Fibroblast of lung (primary cell): Measurements from ENCODE around the gene KRT78.

Experiments
- CTCF ChIP-seq, 2 donors: IDR thresholded peaks in 1 of 2; conservative IDR thresholded peaks in 1 of 2; 1 replicate in 1 of 2; 2 replicates in 1 of 2; pipeline ENCODE4 v1.5.1; 2011 to 2012; ENCODE audit warnings: low read length in 2 of 2, control low read depth in 1 of 2, inconsistent platforms in 1 of 2, low read depth in 1 of 2, mild to moderate bottlenecking in 1 of 2
- EZH2 ChIP-seq: IDR thresholded peaks from 2 replicates; pipeline ENCODE4 v1.5.1; 2012; ENCODE audit warnings: low read length, control low read depth, mild to moderate bottlenecking; ENCODE audit errors: missing control alignments

GRCh38 chr12:52800259-52800917, 48.4 kb downstream of the KRT78 start:
- TF ChIP-seq CTCF (conservative IDR thresholded peaks at IDR 0.05 in 1 of 2, IDR thresholded peaks at IDR 0.05 in 1 of 2; ENCODE audit: low read depth in 1 of 2, low read length in 2 of 2) = no peak
- no peak for TF ChIP-seq EZH2
